CD8-positive, alpha-beta memory T cell (primary cell): ENCODE results near the gene ARPP21. TPM values are rescaled to one million over a fixed set of nuclear protein-coding genes. Genes with fewer than 3 reads are reported as not detected.
A peak's percentile ranks its signal among the peaks of the same experiment; 100 is the strongest.

Experiments
- CTCF ChIA-PET: fragments of 350-600 bp; sonication (Branson Sonifier 250); formaldehyde crosslinking; loops from one replicate; lab custom pipeline; 2021; ENCODE audit warnings: antibody characterized with exemption; lab: Charles Lee
- POLR2A ChIA-PET: fragments of 350-600 bp; sonication (Branson Sonifier 250); formaldehyde crosslinking; loops from one replicate; lab custom pipeline; 2021; ENCODE audit warnings: antibody characterized with exemption; lab: Charles Lee
- DNase-seq, 5 donors: peaks; one replicate each; pipeline versions ENCODE4 v3.0.0 to v3.0.0-alpha.2; 2020 to 2022; ENCODE audit warnings: mixed read lengths in 1 of 5
- H3K27ac ChIP-seq: one replicate; pipeline ENCODE4 v1.7.0; 2013; ENCODE audit warnings: low read depth, mild to moderate bottlenecking, low read length, moderate library complexity
- H3K27me3 ChIP-seq: 2 replicates; pipeline ENCODE4 v1.7.0; 2013; ENCODE audit warnings: low read length, mild to moderate bottlenecking; ENCODE audit not compliant: insufficient read depth, poor library complexity, severe bottlenecking
- H3K36me3 ChIP-seq: 2 replicates; pipeline ENCODE4 v1.7.0; 2013; ENCODE audit warnings: mild to moderate bottlenecking, low read length, moderate library complexity; ENCODE audit not compliant: insufficient read depth
- H3K4me1 ChIP-seq: 2 replicates; pipeline ENCODE4 v1.7.0; 2013; ENCODE audit warnings: mild to moderate bottlenecking, low read length, moderate library complexity; ENCODE audit not compliant: insufficient read depth
- H3K4me3 ChIP-seq: 2 replicates; pipeline ENCODE4 v1.7.0; 2013; ENCODE audit warnings: mild to moderate bottlenecking, low read length
- H3K9me3 ChIP-seq: 2 replicates; pipeline ENCODE4 v1.7.0; 2013; ENCODE audit warnings: mild to moderate bottlenecking, low read length
- H3K27ac Mint-ChIP-seq, 8 donors: one replicate each; pipeline ENCODE4 v1.8.0; 2020 to 2021; ENCODE audit warnings: mixed read lengths in 8 of 8, mild to moderate bottlenecking in 6 of 8, inconsistent platforms in 3 of 8, moderate library complexity in 3 of 8
- H3K27me3 Mint-ChIP-seq, 2 donors: one replicate each; pipeline ENCODE4 v1.8.0; 2020 to 2021; ENCODE audit warnings: mixed read lengths in 2 of 2, mild to moderate bottlenecking in 1 of 2, moderate library complexity in 1 of 2
- H3K36me3 Mint-ChIP-seq, 3 donors: one replicate each; pipeline ENCODE4 v1.8.0; 2020 to 2021; ENCODE audit warnings: mixed read lengths in 3 of 3, inconsistent platforms in 1 of 3, mild to moderate bottlenecking in 1 of 3
- H3K4me1 Mint-ChIP-seq, 3 donors: one replicate each; pipeline ENCODE4 v1.8.0; 2020 to 2021; ENCODE audit warnings: mixed read lengths in 3 of 3, inconsistent platforms in 1 of 3, mild to moderate bottlenecking in 1 of 3
- H3K4me3 Mint-ChIP-seq, 7 donors: one replicate each; pipeline ENCODE4 v1.8.0; 2020 to 2021; ENCODE audit warnings: mixed read lengths in 7 of 7, mild to moderate bottlenecking in 6 of 7, moderate library complexity in 4 of 7, inconsistent platforms in 2 of 7
- H3K9me3 Mint-ChIP-seq, 5 donors: one replicate each; pipeline ENCODE4 v1.8.0; 2020 to 2022; ENCODE audit warnings: mixed read lengths in 5 of 5, mild to moderate bottlenecking in 3 of 5, moderate library complexity in 2 of 5, inconsistent platforms in 1 of 5
- polyA plus RNA-seq: library from polyadenylated mRNA; unstranded; fragments of 300-500 nt; fragmentation: Illumina TruSeq; gene quantifications from one replicate; pipeline ENCODE4 v1.2.3, GENCODE V29; 2021
- total RNA-seq, 2 experiments: library from RNA; stranded (reverse); gene quantifications; one replicate each; pipeline ENCODE4 v1.2.3, GENCODE V29; 2021

ARPP21 gene
- total and polyA plus RNA-seq, 3 experiments from 2014 or later = not detected

DNA sequence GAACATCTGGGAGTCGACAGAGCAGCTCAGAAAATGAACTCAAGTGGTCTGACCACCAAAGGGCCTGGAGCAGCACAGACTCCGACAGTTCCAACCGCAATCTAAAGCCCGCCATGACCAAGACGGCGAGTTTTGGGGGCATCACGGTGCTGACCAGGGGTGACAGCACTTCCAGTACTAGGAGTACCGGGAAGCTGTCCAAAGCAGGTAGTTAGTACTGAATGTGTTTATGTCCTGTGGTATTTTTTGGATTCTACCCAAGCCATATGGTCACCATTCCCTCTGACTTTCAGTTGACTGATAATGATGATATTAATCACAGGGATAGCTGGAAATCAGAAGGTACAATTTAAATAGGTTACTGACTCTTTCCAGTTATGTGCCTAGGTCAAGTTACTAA lies 82.3 kb downstream of the ARPP21 start:
- Histone ChIP-seq H3K4me3 (no peak overlapping the region), H3K36me3 (no peaks in the 10 kb centered on the region), H3K9me3 (no peaks in the 10 kb centered on the region), H3K27me3 (no peaks in the 10 kb centered on the region), H3K4me1 (no peaks in the 10 kb centered on the region), H3K27ac (no peak overlapping the region)
- H3K9me3 Mint-ChIP-seq = peaks cover 0 to 12% (median 2%) of the 10 kb centered on the region in 5 donors
- no peaks in the 10 kb centered on the region for H3K36me3 Mint-ChIP-seq
- H3K4me3 Mint-ChIP-seq = no peak overlapping the region
- H3K4me1 Mint-ChIP-seq = no peaks in the 10 kb centered on the region
- ChIA-PET POLR2A (no interaction called here), CTCF (no interaction called here)
- no peak for DNase-seq
- no peak overlapping the region for H3K27ac Mint-ChIP-seq
- H3K27me3 Mint-ChIP-seq = no peaks in the 10 kb centered on the region

DNA sequence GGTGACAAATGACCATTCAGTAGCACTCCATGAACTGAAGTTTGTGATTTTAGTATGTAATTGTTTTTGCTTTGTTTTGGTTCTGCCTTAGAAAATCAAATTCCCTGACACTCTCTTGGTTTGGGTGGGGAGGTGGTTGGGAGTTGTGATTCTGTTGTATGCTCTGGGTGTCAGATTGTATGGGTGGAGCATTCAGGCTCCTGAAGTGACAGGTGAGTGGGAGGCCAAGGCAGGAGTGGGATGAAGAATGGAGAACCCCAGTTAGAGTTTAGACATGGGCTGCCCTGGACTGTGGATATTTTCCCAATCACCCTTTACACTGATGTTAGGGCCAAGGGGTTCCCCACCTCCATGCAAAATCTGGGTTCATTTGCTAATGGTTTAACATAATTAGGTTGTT lies 83.6 kb downstream of the ARPP21 start:
- Mint-ChIP-seq H3K27me3 (no peaks in the 10 kb centered on the region), H3K4me3 (no peak overlapping the region), H3K4me1 (no peaks in the 10 kb centered on the region), H3K27ac (no peak overlapping the region), H3K9me3 (peaks cover 0 to 12% (median 2%) of the 10 kb centered on the region in 5 donors), H3K36me3 (no peaks in the 10 kb centered on the region)
- H3K9me3 ChIP-seq = no peaks in the 10 kb centered on the region
- H3K4me1 ChIP-seq = no peaks in the 10 kb centered on the region
- ChIA-PET POLR2A (no interaction called here), CTCF (no interaction called here)
- H3K4me3 ChIP-seq = no peak overlapping the region
- DNase-seq = no peak
- H3K27me3 ChIP-seq = no peaks in the 10 kb centered on the region
- H3K36me3 ChIP-seq = no peaks in the 10 kb centered on the region
- no peak overlapping the region for H3K27ac ChIP-seq

DNA sequence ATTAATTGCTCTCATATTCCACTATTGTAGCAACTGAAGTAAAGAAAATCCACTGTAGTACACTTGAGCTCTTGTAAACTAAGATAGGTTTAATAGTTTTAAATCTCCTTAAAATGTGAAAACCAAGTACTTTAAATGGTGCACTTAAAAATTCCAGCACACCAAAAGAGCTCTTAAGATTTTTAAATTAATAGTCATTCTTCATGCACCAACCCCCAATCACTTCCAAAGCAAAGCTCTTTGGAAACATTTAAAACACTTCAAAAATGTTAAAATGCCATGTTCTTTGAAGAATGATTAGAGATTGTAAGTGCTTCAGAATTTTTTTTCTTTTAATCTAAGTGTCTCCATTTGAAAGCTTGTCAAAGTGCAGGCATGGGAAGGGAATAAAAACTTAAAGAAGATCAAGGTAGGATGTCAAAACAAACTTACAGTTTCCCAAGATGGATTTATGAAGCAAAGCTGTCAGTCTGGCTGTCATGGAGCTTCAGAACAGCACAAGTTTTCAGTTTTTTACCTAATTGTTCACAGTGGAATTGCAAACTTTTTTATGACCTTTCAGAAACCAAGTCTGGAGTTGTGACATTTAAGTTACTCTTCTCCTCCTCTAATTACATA lies 84.3 kb downstream of the ARPP21 start:
- no peaks in the 10 kb centered on the region for H3K4me1 ChIP-seq
- Mint-ChIP-seq H3K4me3 (no peak overlapping the region), H3K27me3 (no peaks in the 10 kb centered on the region), H3K36me3 (no peaks in the 10 kb centered on the region), H3K27ac (no peak overlapping the region), H3K9me3 (peaks cover 0 to 12% (median 2%) of the 10 kb centered on the region in 5 donors), H3K4me1 (no peaks in the 10 kb centered on the region)
- H3K27ac ChIP-seq = no peak overlapping the region
- no peak overlapping the region for H3K4me3 ChIP-seq
- H3K36me3 ChIP-seq = no peaks in the 10 kb centered on the region
- no peak for DNase-seq
- H3K27me3 ChIP-seq = no peaks in the 10 kb centered on the region
- POLR2A ChIA-PET = no interaction called here
- H3K9me3 ChIP-seq = no peaks in the 10 kb centered on the region
- CTCF ChIA-PET = no interaction called here

DNA sequence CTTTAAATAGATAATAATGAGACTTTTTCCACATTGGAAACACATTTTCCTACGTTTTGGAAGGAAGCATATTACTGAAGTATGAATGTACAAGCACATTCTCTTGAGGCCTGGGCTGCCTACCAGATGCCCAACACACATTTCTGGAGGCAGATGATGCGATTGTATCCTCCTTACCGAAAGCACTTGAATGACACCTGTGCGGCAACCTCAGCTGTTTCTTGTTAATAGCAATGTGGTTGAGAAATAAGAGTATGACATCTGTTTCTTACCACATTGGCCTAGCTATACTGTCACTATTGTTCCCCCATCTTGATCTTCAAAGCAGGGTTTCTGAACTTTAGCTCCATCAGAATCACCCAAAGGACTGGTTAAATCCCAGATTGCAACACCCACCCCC lies 84.8 kb downstream of the ARPP21 start:
- no peak overlapping the region for H3K27ac Mint-ChIP-seq
- no peak overlapping the region for H3K27ac ChIP-seq

DNA sequence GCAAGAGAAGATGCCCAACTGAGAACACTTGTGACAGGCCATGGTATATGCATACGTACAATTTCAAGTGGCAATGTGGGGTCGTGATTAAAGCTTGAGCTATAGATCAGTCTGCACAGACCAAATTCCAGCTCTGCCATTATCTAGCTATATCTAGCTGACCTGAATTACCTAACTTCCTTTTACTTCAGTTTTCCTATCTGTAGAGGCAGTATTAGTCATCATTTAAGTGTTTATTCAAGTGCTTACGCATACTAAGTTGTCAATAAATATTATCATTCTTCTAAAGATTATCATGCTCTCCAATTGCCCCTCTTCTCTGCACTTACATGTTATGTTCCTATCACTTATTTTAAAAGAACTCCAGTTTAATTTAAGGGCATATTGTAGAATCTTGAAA lies 87.9 kb downstream of the ARPP21 start:
- DNase-seq = no peak
- no peaks in the 10 kb centered on the region for H3K36me3 Mint-ChIP-seq

More for the DNA sequence above, 84.8 kb downstream of the ARPP21 start:
- Mint-ChIP-seq H3K27me3 (peaks cover 0 to under 1% of the 10 kb centered on the region in 2 donors), H3K36me3 (no peaks in the 10 kb centered on the region), H3K9me3 (peaks cover 0 to 12% (median 2%) of the 10 kb centered on the region in 5 donors), H3K4me3 (no peak overlapping the region), H3K4me1 (no peaks in the 10 kb centered on the region)
- Histone ChIP-seq H3K9me3 (no peaks in the 10 kb centered on the region), H3K4me3 (no peak overlapping the region), H3K4me1 (no peaks in the 10 kb centered on the region), H3K36me3 (no peaks in the 10 kb centered on the region), H3K27me3 (no peaks in the 10 kb centered on the region)
- no peak for DNase-seq
- ChIA-PET CTCF (no interaction called here), POLR2A (no interaction called here)

DNA sequence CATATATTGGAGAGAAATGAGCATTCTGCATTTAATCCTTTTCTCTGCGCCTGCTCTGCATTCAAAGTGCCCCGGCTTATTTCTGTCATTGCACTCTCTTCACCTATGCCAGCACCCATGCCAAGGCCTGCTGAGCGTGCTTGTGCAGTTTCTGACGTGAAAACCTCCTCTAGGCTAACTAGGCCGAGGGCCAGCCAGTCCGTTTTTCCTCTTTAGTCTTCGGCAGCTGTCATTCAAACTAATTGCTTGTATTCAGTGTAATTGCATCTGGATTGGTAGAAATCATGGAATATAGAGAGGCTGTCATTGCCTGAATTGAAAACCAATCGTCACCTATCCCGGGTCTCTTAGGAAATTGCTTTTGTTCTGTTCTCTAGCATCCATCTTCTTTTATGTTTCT lies 94.0 kb downstream of the ARPP21 start:
- ChIA-PET POLR2A (no interaction called here), CTCF (no interaction called here)
- H3K4me3 ChIP-seq = no peak overlapping the region
- Mint-ChIP-seq H3K36me3 (no peaks in the 10 kb centered on the region), H3K9me3 (peaks cover 0 to 10% (median 3%) of the 10 kb centered on the region in 5 donors), H3K4me3 (no peak overlapping the region), H3K27me3 (peaks cover 0 to 3% of the 10 kb centered on the region in 2 donors), H3K4me1 (no peaks in the 10 kb centered on the region), H3K27ac (peak overlapping the region in 1 of 8 donors; percentile 93)
- H3K36me3 ChIP-seq = no peaks in the 10 kb centered on the region
- H3K9me3 ChIP-seq = no peaks in the 10 kb centered on the region
- no peak overlapping the region for H3K27ac ChIP-seq
- H3K4me1 ChIP-seq = no peaks in the 10 kb centered on the region
- DNase-seq = no peak
- H3K27me3 ChIP-seq = no peaks in the 10 kb centered on the region

More for the DNA sequence above, 87.9 kb downstream of the ARPP21 start:
- Histone ChIP-seq H3K36me3 (no peaks in the 10 kb centered on the region), H3K27ac (no peak overlapping the region), H3K9me3 (no peaks in the 10 kb centered on the region), H3K4me1 (no peaks in the 10 kb centered on the region), H3K27me3 (no peaks in the 10 kb centered on the region), H3K4me3 (no peak overlapping the region)
- CTCF ChIA-PET = no interaction called here
- POLR2A ChIA-PET = no interaction called here
- Mint-ChIP-seq H3K4me3 (no peak overlapping the region), H3K4me1 (no peaks in the 10 kb centered on the region), H3K27ac (no peak overlapping the region), H3K27me3 (peaks cover 0 to 3% of the 10 kb centered on the region in 2 donors), H3K9me3 (peaks cover 0 to 9% (median 2%) of the 10 kb centered on the region in 5 donors)

DNA sequence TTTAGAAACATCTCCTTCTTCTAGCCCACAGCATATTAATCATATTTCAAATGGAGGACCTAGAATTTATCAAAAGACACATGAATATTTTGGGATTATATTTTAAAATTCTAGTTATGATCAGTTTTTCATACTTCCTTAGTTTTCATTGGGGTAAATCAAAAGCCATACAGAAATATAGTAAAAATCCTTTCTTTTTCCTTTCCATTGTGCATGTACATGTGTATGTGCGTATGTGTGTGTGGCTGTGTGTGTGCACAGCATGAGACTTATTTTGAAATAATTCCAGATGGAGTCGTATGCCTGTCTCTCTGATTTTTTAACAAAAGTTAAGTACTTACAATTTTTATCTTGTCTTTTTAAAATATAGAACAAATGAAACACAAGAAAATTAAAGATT lies 94.5 kb downstream of the ARPP21 start:
- Histone ChIP-seq H3K4me1 (no peaks in the 10 kb centered on the region), H3K27me3 (no peaks in the 10 kb centered on the region)

DNA sequence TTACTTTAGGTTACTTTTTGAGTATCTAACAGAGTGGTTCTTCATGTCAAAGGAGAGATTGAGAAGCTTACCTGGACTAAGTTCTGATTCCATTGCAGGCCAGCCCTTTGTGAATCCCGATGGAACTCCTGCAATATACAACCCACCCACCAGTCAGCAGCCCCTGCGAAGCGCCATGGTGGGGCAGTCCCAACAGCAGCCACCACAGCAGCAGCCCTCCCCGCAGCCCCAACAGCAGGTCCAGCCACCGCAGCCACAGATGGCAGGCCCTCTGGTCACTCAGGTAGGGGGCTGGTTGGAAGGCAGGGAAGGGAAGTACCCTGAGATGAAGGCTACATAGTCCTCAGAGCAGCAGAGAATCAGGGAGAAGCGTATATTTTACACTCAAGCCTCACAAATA lies 97.8 kb downstream of the ARPP21 start:
- no peaks in the 10 kb centered on the region for H3K4me1 Mint-ChIP-seq
- ChIA-PET POLR2A (no interaction called here), CTCF (no interaction called here)

More for the DNA sequence above, 94.5 kb downstream of the ARPP21 start:
- ChIA-PET POLR2A (no interaction called here), CTCF (no interaction called here)
- Histone ChIP-seq H3K9me3 (no peaks in the 10 kb centered on the region), H3K4me3 (no peak overlapping the region), H3K36me3 (no peaks in the 10 kb centered on the region), H3K27ac (no peak overlapping the region)
- no peaks in the 10 kb centered on the region for H3K4me1 Mint-ChIP-seq
- H3K4me3 Mint-ChIP-seq = no peak overlapping the region
- H3K27ac Mint-ChIP-seq = no peak overlapping the region
- no peak for DNase-seq
- H3K36me3 Mint-ChIP-seq = no peaks in the 10 kb centered on the region
- H3K9me3 Mint-ChIP-seq = peaks cover 0 to 16% (median 0%) of the 10 kb centered on the region in 5 donors
- peaks cover 0 to 3% of the 10 kb centered on the region in 2 donors for H3K27me3 Mint-ChIP-seq

More for the DNA sequence above, 97.8 kb downstream of the ARPP21 start:
- Histone ChIP-seq H3K27me3 (no peaks in the 10 kb centered on the region), H3K27ac (no peak overlapping the region), H3K36me3 (no peaks in the 10 kb centered on the region), H3K4me1 (no peaks in the 10 kb centered on the region), H3K9me3 (no peaks in the 10 kb centered on the region), H3K4me3 (no peak overlapping the region)
- H3K36me3 Mint-ChIP-seq = no peaks in the 10 kb centered on the region
- H3K4me3 Mint-ChIP-seq = no peak overlapping the region
- H3K27ac Mint-ChIP-seq = no peak overlapping the region
- H3K27me3 Mint-ChIP-seq = peaks cover 0 to 2% of the 10 kb centered on the region in 2 donors
- peaks cover 2 to 20% (median 4%) of the 10 kb centered on the region in 5 donors for H3K9me3 Mint-ChIP-seq
- DNase-seq = no peak
